ENCODE results near the gene MYLK. TPM values are rescaled to one million over a fixed set of nuclear protein-coding genes. Genes with fewer than 3 reads are reported as not detected.

MYLK gene
- polyA plus RNA-seq, 3 donors: 0.35 to 1.3 (median 0.51) TPM

GRCh38 chr3:123682302-123682701, 201.8 kb downstream of the MYLK start:
- no peaks in the 10 kb centered on the region for H3K4me1 Mint-ChIP-seq
- H3K27ac Mint-ChIP-seq: no peak overlapping the region
- Histone ChIP-seq H3K36me3 (replicated peaks in 1 of 2; ENCODE audit: control insufficient read depth in 1 of 2, insufficient read depth in 2 of 2, low read length in 2 of 2) (no peaks in the 10 kb centered on the region), H3K79me2 (ENCODE audit: insufficient read depth, low read length) (no peaks in the 10 kb centered on the region), H3K27ac (ENCODE audit: low read depth in 1 of 2, low read length in 2 of 2) (no peak overlapping the region), H3K4me3 (replicated peaks in 1 of 3; ENCODE audit: low read depth in 2 of 3, low read length in 3 of 3) (no peak overlapping the region), H4K20me1 (ENCODE audit: insufficient read depth, low read length) (no peaks in the 10 kb centered on the region), H3K4me2 (replicated peaks; ENCODE audit: extremely low read depth, low read length, poor library complexity, severe bottlenecking) (no peak overlapping the region), H3K9ac (ENCODE audit: insufficient read depth, low read length, poor library complexity, severe bottlenecking) (no peak overlapping the region), H2AFZ (ENCODE audit: insufficient read depth, low read depth, low read length, poor library complexity, severe bottlenecking) (no peak overlapping the region), H3K27me3 (ENCODE audit: control insufficient read depth in 2 of 2, insufficient read depth in 2 of 2, low read length in 2 of 2) (no peaks in the 10 kb centered on the region), H3K9me3 (replicated peaks in 1 of 2; ENCODE audit: control insufficient read depth in 1 of 2, insufficient read depth in 1 of 2, low read length in 2 of 2) (no peaks in the 10 kb centered on the region), H3K4me1 (ENCODE audit: control insufficient read depth in 1 of 2, insufficient read depth in 2 of 2, low read length in 2 of 2) (no peaks in the 10 kb centered on the region)
- H3K9me3 Mint-ChIP-seq: no peaks in the 10 kb centered on the region
- H3K4me3 Mint-ChIP-seq: no peak overlapping the region
- intact Hi-C loops (cut with micrococcal nuclease): no loop called here
- peaks cover 1 to 13% (median 4%) of the 10 kb centered on the region in 3 donors for H3K27me3 Mint-ChIP-seq (ENCODE audit: low read depth in 3 of 3)
- WGBS (ENCODE audit: insufficient coverage): 88% methylated on average over 6 of the region's 6 CpGs
- no peaks in the 10 kb centered on the region for H3K36me3 Mint-ChIP-seq
- no peak for TF ChIP-seq CTCF (IDR thresholded peaks at IDR 0.05)
- no peak for DNase-seq

DNA sequence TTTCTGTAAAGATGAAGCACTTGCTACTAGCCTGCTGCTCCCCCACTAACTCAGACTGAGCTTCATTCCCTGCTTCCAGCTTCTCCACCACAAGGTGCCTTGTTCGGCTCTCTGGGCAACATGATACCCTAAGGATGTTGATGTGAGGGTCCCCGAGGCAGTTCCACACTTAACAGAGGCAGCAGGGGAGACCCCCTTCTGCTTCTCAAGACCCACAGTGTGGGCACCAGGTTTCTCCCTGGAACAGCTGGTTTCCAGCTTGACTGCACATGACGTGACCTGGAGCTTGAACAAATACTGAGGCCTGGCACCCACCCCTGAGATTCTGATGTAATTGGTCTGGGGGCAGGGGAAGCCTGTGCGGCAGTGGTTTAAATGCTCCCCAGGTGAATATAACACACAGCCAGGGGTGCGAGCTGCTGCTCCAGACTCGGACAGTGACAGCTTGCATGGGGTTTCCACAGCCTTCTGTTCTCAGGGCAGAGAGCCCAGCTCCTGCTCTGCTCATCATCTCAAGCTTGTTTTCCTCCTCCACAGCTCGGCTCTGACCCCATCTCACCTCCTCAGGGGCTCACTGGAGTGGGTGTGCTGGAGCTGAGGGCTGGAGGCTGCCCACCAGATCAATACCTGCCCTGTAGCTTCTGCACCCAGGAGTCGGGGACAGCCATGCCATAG, 204.3 kb downstream of the MYLK start:
- Mint-ChIP-seq H3K27me3 (ENCODE audit: low read depth in 3 of 3) (peaks cover 1 to 13% (median 4%) of the 10 kb centered on the region in 3 donors), H3K4me1 (no peaks in the 10 kb centered on the region), H3K4me3 (no peak overlapping the region), H3K27ac (no peak overlapping the region), H3K9me3 (no peaks in the 10 kb centered on the region), H3K36me3 (no peaks in the 10 kb centered on the region)
- H3K4me1 ChIP-seq (ENCODE audit: control insufficient read depth in 1 of 2, insufficient read depth in 2 of 2, low read length in 2 of 2): no peaks in the 10 kb centered on the region
- H3K9ac ChIP-seq (ENCODE audit: insufficient read depth, low read length, poor library complexity, severe bottlenecking): no peak overlapping the region
- no peak overlapping the region for H3K4me2 ChIP-seq (replicated peaks; ENCODE audit: extremely low read depth, low read length, poor library complexity, severe bottlenecking)
- H3K4me3 ChIP-seq (replicated peaks in 1 of 3; ENCODE audit: low read depth in 2 of 3, low read length in 3 of 3): no peak overlapping the region
- H3K27me3 ChIP-seq (ENCODE audit: control insufficient read depth in 2 of 2, insufficient read depth in 2 of 2, low read length in 2 of 2): no peaks in the 10 kb centered on the region
- intact Hi-C loops (cut with micrococcal nuclease): no loop called here
- H3K9me3 ChIP-seq (replicated peaks in 1 of 2; ENCODE audit: control insufficient read depth in 1 of 2, insufficient read depth in 1 of 2, low read length in 2 of 2): no peaks in the 10 kb centered on the region
- no peaks in the 10 kb centered on the region for H4K20me1 ChIP-seq (ENCODE audit: insufficient read depth, low read length)
- WGBS (ENCODE audit: insufficient coverage): 90% methylated on average over 6 of the region's 8 CpGs
- TF ChIP-seq CTCF (IDR thresholded peaks at IDR 0.05): no peak
- no peak overlapping the region for H3K27ac ChIP-seq (ENCODE audit: low read depth in 1 of 2, low read length in 2 of 2)
- H2AFZ ChIP-seq (ENCODE audit: insufficient read depth, low read depth, low read length, poor library complexity, severe bottlenecking): no peak overlapping the region
- H3K36me3 ChIP-seq (replicated peaks in 1 of 2; ENCODE audit: control insufficient read depth in 1 of 2, insufficient read depth in 2 of 2, low read length in 2 of 2): no peaks in the 10 kb centered on the region
- DNase-seq: no peak
- H3K79me2 ChIP-seq (ENCODE audit: insufficient read depth, low read length): no peaks in the 10 kb centered on the region

All from CD14-positive monocyte (primary cell).